Measurements from ENCODE around the gene BBS1. TPM values are rescaled to one million over a fixed set of nuclear protein-coding genes. Genes with fewer than 3 reads are reported as not detected.

Gene BBS1
- total RNA-seq, 1 experiment from 2014 or later: 47.1 TPM

DNA sequence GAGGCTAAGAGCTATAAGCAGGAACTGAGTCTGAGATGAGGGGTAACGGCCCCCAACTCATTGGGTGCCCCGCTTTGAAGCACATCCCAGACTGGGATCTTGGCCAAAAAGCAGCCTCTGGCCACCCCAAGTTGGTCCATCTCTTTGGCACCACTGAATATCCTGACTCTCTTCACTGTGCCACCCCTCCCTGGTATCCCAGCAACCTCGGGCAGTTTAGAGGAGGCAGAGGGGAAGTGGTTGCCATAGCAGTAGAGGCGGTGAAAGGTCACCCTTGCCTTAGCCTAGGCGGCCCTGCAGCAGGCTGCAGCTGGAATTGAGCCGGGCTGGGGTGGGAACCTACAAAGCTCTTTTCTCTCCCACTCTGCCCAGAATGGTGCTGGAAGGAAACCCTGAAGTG lies 42.7 kb upstream of the BBS1 start:
- BruUV-seq (replicated peaks): no TSS peak
- intact Hi-C loops (cut with micrococcal nuclease; ENCODE audit: unreplicated experiment): no loop called here
- DNase-seq: peak in 1 of 2 experiments; percentile 57
- H3K4me1 ChIP-seq: peaks cover 19% of the 10 kb centered on the region
- no peak for TF ChIP-seq CTCF (IDR thresholded peaks at IDR 0.05; ENCODE audit: insufficient read depth in 1 of 2, low read depth in 1 of 2, low read length in 1 of 2, severe bottlenecking in 1 of 2, unreplicated experiment in 1 of 2)
- Mint-ChIP-seq H3K4me1 (ENCODE audit: low read depth, unreplicated experiment) (peaks cover 17% of the 10 kb centered on the region), H3K9me3 (ENCODE audit: unreplicated experiment) (peaks cover 9% of the 10 kb centered on the region), H3K4me3 (ENCODE audit: unreplicated experiment) (peak overlapping the region; percentile 90), H3K27ac (ENCODE audit: unreplicated experiment) (peak overlapping the region; percentile 12), H3K27me3 (ENCODE audit: insufficient read depth, unreplicated experiment) (no peaks in the 10 kb centered on the region), H3K36me3 (ENCODE audit: insufficient read depth, unreplicated experiment) (peaks cover 11% of the 10 kb centered on the region)
- H3K4me3 ChIP-seq (ENCODE audit: low read depth, low read length): peak overlapping the region; percentile 66
- ChIA-PET POLR2A (interaction anchor here (0.9 to 1.6 kb wide), 3 partner anchors 12 to 171 kb away, joined by 3 to 57 read pairs (median 4); partner anchors contain the start of genes DPP3, MRPL11 and RBM4), CTCF (interaction anchor here (1.1 to 3.9 kb wide), 6 partner anchors 9 to 210 kb away, joined by 3 to 65 read pairs (median 14); partner anchors contain the start of genes DPP3, MRPL11 and RBM4B)
- H3K9me3 ChIP-seq: peaks cover 3% of the 10 kb centered on the region; the same call in 1 of the 2 replicates
- H3K27me3 ChIP-seq (replicated peaks; ENCODE audit: control insufficient read depth, insufficient read depth, low read length): no peaks in the 10 kb centered on the region; the same call in 1 of the 2 replicates
- H3K36me3 ChIP-seq (ENCODE audit: control insufficient read depth, insufficient read depth, low read length): no peaks in the 10 kb centered on the region

GRCh38 chr11:66468691-66469090 lies 41.7 kb upstream of the BBS1 start:
- peak overlapping the region; percentile 90 for H3K4me3 Mint-ChIP-seq (ENCODE audit: unreplicated experiment)
- H3K27me3 Mint-ChIP-seq (ENCODE audit: insufficient read depth, unreplicated experiment): no peaks in the 10 kb centered on the region
- Histone ChIP-seq H3K4me3 (ENCODE audit: low read depth, low read length) (no peak overlapping the region), H3K36me3 (ENCODE audit: control insufficient read depth, insufficient read depth, low read length) (no peaks in the 10 kb centered on the region), H3K4me1 (peaks cover 19% of the 10 kb centered on the region), H3K27me3 (replicated peaks; ENCODE audit: control insufficient read depth, insufficient read depth, low read length) (no peaks in the 10 kb centered on the region; the same call in 1 of the 2 replicates), H3K9me3 (no peaks in the 10 kb centered on the region)
- peaks cover under 1% of the 10 kb centered on the region for H3K9me3 Mint-ChIP-seq (ENCODE audit: unreplicated experiment)
- intact Hi-C loops (cut with micrococcal nuclease; ENCODE audit: unreplicated experiment): no loop called here
- CTCF ChIA-PET: interaction anchor here (0.6 to 3.9 kb wide), 5 partner anchors 8 to 51 kb away, joined by 3 to 44 read pairs (median 6); partner anchors contain the start of genes DPP3 and MRPL11
- TSS peak; percentile 23 for BruUV-seq (replicated peaks)
- H3K27ac Mint-ChIP-seq (ENCODE audit: unreplicated experiment): no peak overlapping the region
- peaks cover 13% of the 10 kb centered on the region for H3K36me3 Mint-ChIP-seq (ENCODE audit: insufficient read depth, unreplicated experiment)
- no peak for DNase-seq
- POLR2A ChIA-PET: interaction anchor here (1.2 kb wide), 1 partner anchor 11 kb away, joined by 14 read pairs; the partner anchor contains the start of gene DPP3
- TF ChIP-seq CTCF (IDR thresholded peaks at IDR 0.05; ENCODE audit: insufficient read depth in 1 of 2, low read depth in 1 of 2, low read length in 1 of 2, severe bottlenecking in 1 of 2, unreplicated experiment in 1 of 2): no peak
- H3K4me1 Mint-ChIP-seq (ENCODE audit: low read depth, unreplicated experiment): peaks cover 17% of the 10 kb centered on the region

DNA sequence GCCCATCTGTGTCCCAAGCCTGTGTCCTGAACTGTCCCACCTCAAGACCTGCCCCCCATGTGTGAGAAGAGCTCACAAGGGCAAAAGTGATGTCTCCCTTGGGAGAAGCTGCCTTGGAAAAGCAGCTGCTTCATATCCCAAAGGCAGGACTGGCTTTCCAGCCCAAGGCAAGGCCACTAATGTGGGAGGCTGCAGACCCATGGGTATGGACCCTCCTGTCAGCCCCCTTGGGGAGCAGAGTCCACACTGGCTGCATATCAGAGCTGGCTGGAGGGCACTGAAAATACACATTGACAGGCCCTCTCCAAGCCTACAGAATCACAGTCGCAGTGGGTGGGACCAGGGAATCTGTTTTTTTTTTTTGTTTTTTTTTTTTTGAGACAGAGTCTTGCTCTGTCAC lies 41.0 kb upstream of the BBS1 start:
- Mint-ChIP-seq H3K27ac (ENCODE audit: unreplicated experiment) (no peak overlapping the region), H3K27me3 (ENCODE audit: insufficient read depth, unreplicated experiment) (no peaks in the 10 kb centered on the region), H3K36me3 (ENCODE audit: insufficient read depth, unreplicated experiment) (peaks cover 20% of the 10 kb centered on the region), H3K4me3 (ENCODE audit: unreplicated experiment) (no peak overlapping the region), H3K4me1 (ENCODE audit: low read depth, unreplicated experiment) (peaks cover 17% of the 10 kb centered on the region), H3K9me3 (ENCODE audit: unreplicated experiment) (no peaks in the 10 kb centered on the region)
- TF ChIP-seq CTCF (IDR thresholded peaks at IDR 0.05; ENCODE audit: insufficient read depth in 1 of 2, low read depth in 1 of 2, low read length in 1 of 2, severe bottlenecking in 1 of 2, unreplicated experiment in 1 of 2): no peak
- Histone ChIP-seq H3K36me3 (ENCODE audit: control insufficient read depth, insufficient read depth, low read length) (no peaks in the 10 kb centered on the region), H3K27me3 (replicated peaks; ENCODE audit: control insufficient read depth, insufficient read depth, low read length) (no peaks in the 10 kb centered on the region; the same call in 1 of the 2 replicates), H3K4me3 (ENCODE audit: low read depth, low read length) (no peak overlapping the region), H3K4me1 (peaks cover 19% of the 10 kb centered on the region), H3K9me3 (no peaks in the 10 kb centered on the region)
- intact Hi-C loops (cut with micrococcal nuclease; ENCODE audit: unreplicated experiment): no loop called here
- BruUV-seq (replicated peaks): no TSS peak
- DNase-seq: no peak
- ChIA-PET POLR2A (interaction anchor here (1.2 kb wide), 1 partner anchor 10 kb away, joined by 14 read pairs; the partner anchor contains the start of gene DPP3), CTCF (interaction anchor here (1.6 to 3.9 kb wide), 3 partner anchors 10 to 51 kb away, joined by 6 to 44 read pairs (median 11); partner anchors contain the start of genes DPP3 and MRPL11)

All from Caco-2 (cell line).